H9 (cell line): ENCODE measurements around the gene DCLRE1B. TPM values are rescaled to one million over a fixed set of nuclear protein-coding genes. Genes with fewer than 3 reads are reported as not detected.

Experiments used
- DNase-seq: peaks from one replicate; pipeline ENCODE4 v3.0.0-alpha.2; 2017
- H2AFZ ChIP-seq: one replicate; pipeline ENCODE4 v1.6.1; 2013; ENCODE audit warnings: mild to moderate bottlenecking, low read length, control low read depth, moderate library complexity
- H2AK5ac ChIP-seq: 2 replicates; pipeline ENCODE4 v1.6.1; 2013; ENCODE audit warnings: low read length, control low read depth, mixed read lengths; ENCODE audit not compliant: insufficient read length
- H2BK120ac ChIP-seq: one replicate; pipeline ENCODE4 v1.6.1; 2013; ENCODE audit warnings: low read depth, mild to moderate bottlenecking, low read length, control low read depth, inconsistent platforms; ENCODE audit not compliant: poor library complexity, severe bottlenecking
- H2BK12ac ChIP-seq: 2 replicates; pipeline ENCODE4 v1.6.1; 2013; ENCODE audit warnings: low read length, control low read depth, mixed read lengths, low read depth; ENCODE audit not compliant: insufficient read length
- H2BK15ac ChIP-seq: 2 replicates; pipeline ENCODE4 v1.6.1; 2013; ENCODE audit warnings: low read depth, low read length, control low read depth
- H2BK20ac ChIP-seq: one replicate; pipeline ENCODE4 v1.6.1; 2013; ENCODE audit warnings: low read depth, mild to moderate bottlenecking, low read length, control low read depth, inconsistent platforms; ENCODE audit not compliant: poor library complexity, severe bottlenecking
- H2BK5ac ChIP-seq: 2 replicates; pipeline ENCODE4 v1.6.1; 2013; ENCODE audit warnings: low read length, control low read depth, mixed read lengths; ENCODE audit not compliant: insufficient read length
- H3K14ac ChIP-seq: 2 replicates; pipeline ENCODE4 v1.6.1; 2013; ENCODE audit warnings: low read length, control low read depth; ENCODE audit not compliant: insufficient read depth
- H3K18ac ChIP-seq: 2 replicates; pipeline ENCODE4 v1.6.1; 2013; ENCODE audit warnings: low read depth, mild to moderate bottlenecking, mixed read lengths, low read length, control low read depth; ENCODE audit not compliant: insufficient read length
- H3K23ac ChIP-seq: 2 replicates; pipeline ENCODE4 v1.6.1; 2013; ENCODE audit warnings: low read length, control low read depth, mixed read lengths, low read depth; ENCODE audit not compliant: insufficient read length
- H3K23me2 ChIP-seq: 2 replicates; pipeline ENCODE4 v1.6.1; 2013; ENCODE audit warnings: low read depth, mild to moderate bottlenecking, mixed read lengths, low read length, control low read depth; ENCODE audit not compliant: insufficient read length, poor library complexity, severe bottlenecking
- H3K27ac ChIP-seq: 2 replicates; pipeline ENCODE4 v1.5.1; 2013; ENCODE audit warnings: low read length, control low read depth, mixed read lengths, low read depth; ENCODE audit not compliant: insufficient read length
- H3K27me3 ChIP-seq: 2 replicates; pipeline ENCODE4 v1.6.1; 2013; ENCODE audit warnings: low read length, control low read depth, inconsistent platforms; ENCODE audit not compliant: insufficient read depth
- H3K4ac ChIP-seq: 2 replicates; pipeline ENCODE4 v1.6.1; 2013; ENCODE audit warnings: low read depth, mild to moderate bottlenecking, control low read depth, inconsistent platforms, low read length, moderate library complexity
- H3K4me1 ChIP-seq: 2 replicates; pipeline ENCODE4 v1.6.1; 2013; ENCODE audit warnings: low read length, control low read depth, inconsistent platforms; ENCODE audit not compliant: insufficient read depth
- H3K4me2 ChIP-seq: 2 replicates; pipeline ENCODE4 v1.6.1; 2013; ENCODE audit warnings: low read length, control low read depth, mixed read lengths; ENCODE audit not compliant: insufficient read length, insufficient read depth
- H3K56ac ChIP-seq: 2 replicates; pipeline ENCODE4 v1.6.1; 2013; ENCODE audit warnings: low read depth, mild to moderate bottlenecking, mixed read lengths, low read length, control low read depth; ENCODE audit not compliant: insufficient read length
- H3K79me1 ChIP-seq: 2 replicates; pipeline ENCODE4 v1.6.1; 2013; ENCODE audit warnings: low read depth, mild to moderate bottlenecking, moderate library complexity, low read length, control low read depth, inconsistent platforms; ENCODE audit not compliant: insufficient read depth, poor library complexity, severe bottlenecking
- H3K79me2 ChIP-seq: 2 replicates; pipeline ENCODE4 v1.6.1; 2013; ENCODE audit warnings: low read length, control low read depth, inconsistent platforms; ENCODE audit not compliant: insufficient read depth
- H3K9ac ChIP-seq: 2 replicates; pipeline ENCODE4 v1.6.1; 2013; ENCODE audit warnings: low read length, control low read depth, mixed read lengths; ENCODE audit not compliant: insufficient read length; ENCODE audit errors: extremely low read depth
- H3K9me3 ChIP-seq: one replicate; pipeline ENCODE4 v1.6.1; 2013; ENCODE audit warnings: low read depth, low read length, inconsistent platforms; ENCODE audit not compliant: control insufficient read depth
- H3T11ph ChIP-seq: one replicate; pipeline ENCODE4 v1.6.1; 2013; ENCODE audit warnings: mild to moderate bottlenecking, low read length, control low read depth, inconsistent platforms
- H4K20me1 ChIP-seq: one replicate; pipeline ENCODE4 v1.6.1; 2013; ENCODE audit not compliant: control insufficient read depth, insufficient read length, insufficient read depth
- H4K5ac ChIP-seq: 2 replicates; pipeline ENCODE4 v1.6.1; 2013; ENCODE audit warnings: low read depth, mild to moderate bottlenecking, mixed read lengths, low read length, control low read depth; ENCODE audit not compliant: insufficient read length
- H4K8ac ChIP-seq: replicated peaks from 2 replicates; pipeline ENCODE4 v1.6.1; 2013; ENCODE audit warnings: low read length, control low read depth, mixed read lengths, low read depth; ENCODE audit not compliant: insufficient read length
- H4K91ac ChIP-seq: 2 replicates; pipeline ENCODE4 v1.6.1; 2013; ENCODE audit warnings: low read depth, mild to moderate bottlenecking, moderate library complexity, mixed read lengths, low read length, control low read depth; ENCODE audit not compliant: insufficient read length
- H3K27ac Mint-ChIP-seq, 3 experiments: 2 replicates in 2 of 3; 3 replicates in 1 of 3; pipeline ENCODE4 v1.8.0; 2020 to 2021; ENCODE audit warnings: mixed read lengths in 3 of 3, mild to moderate bottlenecking in 1 of 3, moderate library complexity in 1 of 3
- H3K27me3 Mint-ChIP-seq: 2 replicates; pipeline ENCODE4 v1.8.0; 2021; ENCODE audit warnings: low read depth, mild to moderate bottlenecking, moderate library complexity, mixed read lengths
- H3K36me3 Mint-ChIP-seq, 3 experiments: 2 replicates in 2 of 3; 3 replicates in 1 of 3; pipeline ENCODE4 v1.8.0; 2020 to 2021; ENCODE audit warnings: low read depth in 3 of 3, mixed read lengths in 3 of 3; ENCODE audit not compliant: insufficient read depth in 1 of 3
- H3K4me1 Mint-ChIP-seq, 2 experiments: 2 replicates each; pipeline ENCODE4 v1.8.0; 2020; ENCODE audit warnings: mixed read lengths in 2 of 2
- H3K4me3 Mint-ChIP-seq, 2 experiments: 2 replicates in 1 of 2; 3 replicates in 1 of 2; pipeline ENCODE4 v1.8.0; 2020 to 2021; ENCODE audit warnings: mild to moderate bottlenecking in 2 of 2, mixed read lengths in 2 of 2, moderate library complexity in 1 of 2
- H3K9me3 Mint-ChIP-seq, 2 experiments: 2 replicates in 1 of 2; 3 replicates in 1 of 2; pipeline ENCODE4 v1.8.0; 2020; ENCODE audit warnings: mild to moderate bottlenecking in 2 of 2, mixed read lengths in 2 of 2, moderate library complexity in 1 of 2
- CTCF ChIP-seq: fragments of 200-600 bp; sonication (generic); conservative IDR thresholded peaks from 3 replicates; pipeline ENCODE4 v1.8.0; 2021; ENCODE audit warnings: antibody characterized with exemption, mild to moderate bottlenecking
- WGBS: extraction: QIAGEN DNeasy Blood & Tissue Kit; methylation state at CpG from one replicate; pipeline ENCODE4 v1.1.7; 2013; ENCODE audit warnings: missing lambda C conversion rate, low lambda C conversion rate, mixed read lengths; ENCODE audit not compliant: insufficient read length; ENCODE audit errors: extremely low coverage; 5-methylcytosine and 5-hydroxymethylcytosine counted together
- total RNA-seq: library from RNA; stranded (reverse); gene quantifications from 2 replicates; pipeline ENCODE4 v1.2.1, GENCODE V29; 2021

Gene DCLRE1B
- total RNA-seq, 1 experiment from 2014 or later = 13.4 TPM

- Histone ChIP-seq H3T11ph (no peak overlapping the region), H3K4me1 (no peaks in the 10 kb centered on the region), H4K8ac (no peak overlapping the region), H3K4me2 (no peak overlapping the region), H2AK5ac (no peak overlapping the region), H2BK120ac (no peak overlapping the region), H3K56ac (no peak overlapping the region), H2AFZ (no peak overlapping the region), H2BK12ac (no peak overlapping the region), H4K91ac (no peak overlapping the region), H3K14ac (no peak overlapping the region), H2BK15ac (no peak overlapping the region), H3K9ac (no peak overlapping the region), H3K27me3 (no peaks in the 10 kb centered on the region), H3K23me2 (no peaks in the 10 kb centered on the region), H3K79me2 (no peaks in the 10 kb centered on the region), H4K20me1 (no peaks in the 10 kb centered on the region), H3K23ac (no peak overlapping the region), H3K9me3 (no peaks in the 10 kb centered on the region), H3K27ac (no peak overlapping the region), H4K5ac (no peak overlapping the region), H3K79me1 (no peaks in the 10 kb centered on the region), H2BK20ac (no peak overlapping the region), H2BK5ac (no peak overlapping the region), H3K4ac (no peak overlapping the region), H3K18ac (no peak overlapping the region)
- H3K9me3 Mint-ChIP-seq = no peaks in the 10 kb centered on the region
- DNase-seq = no peak
- H3K4me3 Mint-ChIP-seq = no peak overlapping the region
- H3K36me3 Mint-ChIP-seq = peaks cover 11 to 59% (median 54%) of the 10 kb centered on the region in 3 experiments; a peak in 6 of 7 replicates
- H3K27me3 Mint-ChIP-seq = no peaks in the 10 kb centered on the region
- TF ChIP-seq CTCF = no peak
- WGBS = no CpG with 5 or more reads among the region's 1 CpG
- no peak overlapping the region for H3K27ac Mint-ChIP-seq
- H3K4me1 Mint-ChIP-seq = peaks cover 4 to 5% of the 10 kb centered on the region in 2 experiments; a peak in 3 of 4 replicates
Measured at GRCh38 chr1:113958691-113959090, 53.6 kb downstream of the DCLRE1B start.
